Endodermal cell (in vitro differentiated cells): ENCODE measurements around the gene ANKUB1. TPM values are rescaled to one million over a fixed set of nuclear protein-coding genes. Genes with fewer than 3 reads are reported as not detected.
"Not testable (repeated sequence)": the region's sequence is repeated elsewhere in the genome, so short reads cannot be mapped to it uniquely, and the experiment has no call there.

Experiments used
- DNase-seq: peaks from one replicate; pipeline ENCODE4 v3.0.0-alpha.2; 2017
- H3K27ac ChIP-seq: 2 replicates; pipeline ENCODE4 v1.5.1; 2013; ENCODE audit warnings: mild to moderate bottlenecking, low read depth, low read length, moderate library complexity
- H3K27me3 ChIP-seq: 2 replicates; pipeline ENCODE4 v1.6.1; 2013; ENCODE audit warnings: mild to moderate bottlenecking, low read length, moderate library complexity; ENCODE audit not compliant: insufficient read depth, control insufficient read depth, poor library complexity, severe bottlenecking
- H3K36me3 ChIP-seq: 2 replicates; pipeline ENCODE4 v1.7.0; 2013; ENCODE audit warnings: mild to moderate bottlenecking, low read length, moderate library complexity; ENCODE audit not compliant: control insufficient read depth, insufficient read depth
- H3K4me1 ChIP-seq: one replicate; pipeline ENCODE4 v1.7.0; 2013; ENCODE audit warnings: low read length; ENCODE audit not compliant: control insufficient read depth, insufficient read depth
- H3K4me3 ChIP-seq: 2 replicates; pipeline ENCODE4 v1.5.1; 2013; ENCODE audit warnings: mild to moderate bottlenecking, low read length, moderate library complexity
- H3K9ac ChIP-seq: 2 replicates; pipeline ENCODE4 v1.6.1; 2013; ENCODE audit warnings: mild to moderate bottlenecking, low read length, moderate library complexity; ENCODE audit not compliant: poor library complexity, severe bottlenecking; ENCODE audit errors: extremely low read depth
- H3K9me3 ChIP-seq: 2 replicates; pipeline ENCODE4 v1.6.1; 2013; ENCODE audit warnings: mild to moderate bottlenecking, low read length, moderate library complexity; ENCODE audit not compliant: control insufficient read depth
- H3K27ac Mint-ChIP-seq: 2 replicates; pipeline ENCODE4 v1.8.0; 2020; ENCODE audit warnings: mixed read lengths
- H3K27me3 Mint-ChIP-seq: 2 replicates; pipeline ENCODE4 v1.8.0; 2021; ENCODE audit warnings: mild to moderate bottlenecking, mixed read lengths; ENCODE audit not compliant: insufficient read depth
- H3K36me3 Mint-ChIP-seq: 2 replicates; pipeline ENCODE4 v1.8.0; 2020; ENCODE audit warnings: low read depth, mixed read lengths
- H3K4me1 Mint-ChIP-seq: 2 replicates; pipeline ENCODE4 v1.8.0; 2020; ENCODE audit warnings: mixed read lengths
- H3K4me3 Mint-ChIP-seq: 2 replicates; pipeline ENCODE4 v1.8.0; 2020; ENCODE audit warnings: mild to moderate bottlenecking, moderate library complexity, mixed read lengths
- H3K9me3 Mint-ChIP-seq: 2 replicates; pipeline ENCODE4 v1.8.0; 2020; ENCODE audit warnings: mild to moderate bottlenecking, mixed read lengths
- CTCF ChIP-seq: fragments of 200-600 bp; sonication (generic); conservative IDR thresholded peaks from 2 replicates; pipeline ENCODE4 v1.5.0; 2021; ENCODE audit warnings: antibody characterized with exemption, mild to moderate bottlenecking
- WGBS, 2 experiments: methylation state at CpG; one replicate each; pipeline versions ENCODE4 v1.1.5 to v1.1.7; 2013; ENCODE audit warnings: missing lambda C conversion rate in 2 of 2, mixed read lengths in 1 of 2; ENCODE audit not compliant: insufficient coverage in 1 of 2, insufficient read length in 1 of 2; 5-methylcytosine and 5-hydroxymethylcytosine counted together
- long read RNA-seq, 4 experiments: library from polyadenylated mRNA in 2 of 4; library from RNA in 1 of 4; library from capped mRNA in 1 of 4; stranded (forward) in 3 of 4; unstranded in 1 of 4; transcript quantifications; one replicate each; pipeline ENCODE4 v2.0.0, GENCODE V29; 2020 to 2021; ENCODE audit warnings: inconsistent platforms in 1 of 4
- polyA plus RNA-seq, 2 experiments: library from polyadenylated mRNA; stranded (reverse); fragments of 50-300 nt; gene quantifications; one replicate each; pipeline ENCODE4 v1.2.3, GENCODE V29; 2013
- total RNA-seq, 2 donors: library from RNA; stranded (reverse); fragmentation: NEBNext Ultra II Directional in 1 of 2; extraction: Animal tissue kit (Norgen Biotek cat#: 25700) in 1 of 2; gene quantifications; 2 replicates in 1 of 2; 3 replicates in 1 of 2; pipeline ENCODE4 v1.2.1, GENCODE V29; 2021

ANKUB1 gene, protein sequence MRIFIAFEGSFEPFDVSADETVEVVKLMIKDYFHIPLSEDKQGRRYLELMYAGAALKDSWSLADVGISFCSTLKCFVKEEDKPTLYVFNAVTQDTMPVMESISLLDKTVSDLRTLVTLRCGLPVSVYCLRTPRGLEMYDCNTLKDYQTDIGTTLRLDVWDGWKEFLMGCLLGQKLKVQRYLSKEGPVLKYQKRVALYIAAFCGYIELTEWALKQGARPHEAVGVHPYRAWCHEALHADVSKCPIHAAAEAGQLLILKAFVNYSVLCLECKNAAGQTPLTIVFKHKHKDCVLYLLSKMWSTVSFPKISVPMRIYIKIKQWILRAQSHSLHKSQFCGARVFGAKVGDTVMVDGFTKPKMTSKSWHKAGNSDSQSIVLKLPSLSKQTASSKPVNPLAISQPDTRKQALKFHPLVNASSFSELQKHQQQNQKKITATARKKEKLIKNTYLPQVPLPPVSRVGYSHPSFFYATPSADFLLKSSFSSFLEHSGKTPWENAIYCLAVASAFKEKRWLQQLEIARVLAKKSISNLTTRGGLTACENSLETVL
- not detected for total RNA-seq
- not detected for polyA plus RNA-seq (2013, experiment 1 of 2)
- polyA plus RNA-seq (2013, experiment 2 of 2) = not detected
- long read RNA-seq, experiment 1 = 0 reads
- long read RNA-seq, experiment 2, partial matches to known transcripts = 0 of 1 reads
- long read RNA-seq, experiment 2, other reads (novel, unspliced or antisense) = 1 of 1 reads
- long read RNA-seq, experiment 3 = 0 reads
- long read RNA-seq, experiment 4, partial matches to known transcripts = 0 of 8 reads
- long read RNA-seq, experiment 4, other reads (novel, unspliced or antisense) = 8 of 8 reads

- Mint-ChIP-seq H3K4me1 (no peaks in the 10 kb centered on the region), H3K9me3 (no peaks in the 10 kb centered on the region), H3K27me3 (peaks cover 5% of the 10 kb centered on the region), H3K36me3 (no peaks in the 10 kb centered on the region), H3K4me3 (no peak within 1 kb of the TSS), H3K27ac (no peak within 1 kb of the TSS)
- no peak for TF ChIP-seq CTCF
- Histone ChIP-seq H3K36me3 (no peaks in the 10 kb centered on the region), H3K9ac (no peak within 1 kb of the TSS), H3K27me3 (no peaks in the 10 kb centered on the region), H3K4me1 (no peaks in the 10 kb centered on the region), H3K9me3 (no peaks in the 10 kb centered on the region), H3K4me3 (no peak within 1 kb of the TSS), H3K27ac (no peak within 1 kb of the TSS)
- no peak for DNase-seq
- WGBS, 2 experiments = 93 to 100% methylated on average over 1 to 4 of the region's 4 CpGs
Measured at GRCh38 chr3:149792452-149793270, at the start of gene ANKUB1. TSS of gene ANKUB1 (minus strand) at chr3:149792554. CDS start at chr3:149792366, 188 bp downstream.

DNA sequence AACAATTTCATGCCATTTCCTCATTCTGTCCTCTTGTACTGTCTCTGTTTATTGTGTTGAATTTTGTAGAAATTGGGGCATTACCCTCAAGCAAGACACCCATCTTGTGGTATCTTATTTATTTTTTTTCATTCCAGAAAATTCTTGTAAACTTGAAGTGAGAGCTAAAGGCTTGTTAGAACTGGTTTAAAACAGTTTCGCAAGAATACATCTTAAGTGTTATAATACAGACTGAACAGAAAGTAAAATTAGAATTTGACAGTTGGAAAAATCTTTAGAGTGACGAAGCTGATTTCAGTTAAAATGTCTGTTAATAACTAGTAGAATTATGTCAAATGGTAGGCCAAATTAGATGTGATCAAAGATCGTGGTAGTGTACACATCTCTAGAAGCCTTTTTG is 47.5 kb upstream of the ANKUB1 start:
- Histone ChIP-seq H3K27me3 (no peaks in the 10 kb centered on the region), H3K4me1 (no peaks in the 10 kb centered on the region), H3K36me3 (no peaks in the 10 kb centered on the region), H3K27ac (no peak overlapping the region), H3K9ac (no peak overlapping the region), H3K4me3 (no peak overlapping the region), H3K9me3 (peaks cover 30% of the 10 kb centered on the region)
- peaks cover 29% of the 10 kb centered on the region for H3K36me3 Mint-ChIP-seq
- H3K4me3 Mint-ChIP-seq = no peak overlapping the region
- H3K9me3 Mint-ChIP-seq = peaks cover 39% of the 10 kb centered on the region
- WGBS, 2 experiments = 74 to 81% methylated on average over 2 to 3 of the region's 3 CpGs
- no peak for DNase-seq
- H3K4me1 Mint-ChIP-seq = no peaks in the 10 kb centered on the region
- no peak for TF ChIP-seq CTCF
- H3K27ac Mint-ChIP-seq = no peak overlapping the region
- no peaks in the 10 kb centered on the region for H3K27me3 Mint-ChIP-seq

DNA sequence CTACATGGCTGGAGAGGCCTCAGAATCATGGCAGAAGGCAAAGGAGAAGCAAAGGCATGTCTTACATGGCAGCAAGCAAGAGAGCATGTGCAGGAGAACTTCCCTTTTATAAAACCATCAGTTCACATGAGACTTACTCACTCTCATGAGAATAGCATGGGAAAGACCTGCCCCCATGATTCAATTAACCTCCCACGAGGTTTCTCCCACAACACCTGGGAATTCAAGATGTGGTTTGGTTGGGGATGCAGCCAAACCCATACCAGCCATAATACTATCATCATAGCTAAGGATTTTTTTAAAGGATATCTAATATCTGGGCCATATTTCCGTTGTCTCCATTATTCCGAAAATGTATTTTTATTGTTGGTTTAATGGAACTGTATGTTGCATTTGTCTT is 47.1 kb upstream of the ANKUB1 start:
- Mint-ChIP-seq H3K36me3 (peaks cover 33% of the 10 kb centered on the region), H3K9me3 (peaks cover 44% of the 10 kb centered on the region)
- H3K27ac ChIP-seq, H3K4me3 ChIP-seq, H3K4me1 ChIP-seq, H3K36me3 ChIP-seq, DNase-seq, H3K9ac ChIP-seq, H3K27me3 ChIP-seq, H3K4me1 Mint-ChIP-seq, H3K27me3 Mint-ChIP-seq, H3K4me3 Mint-ChIP-seq, H3K27ac Mint-ChIP-seq: not testable (repeated sequence)
- H3K9me3 ChIP-seq = peaks cover 34% of the 10 kb centered on the region
- 75 to 100% methylated on average over 1 to 3 of the region's 3 CpGs for WGBS, 2 experiments

GRCh38 chr3:149838491-149838890 is 46.1 kb upstream of the ANKUB1 start:
- not testable (repeated sequence) for H3K27me3 ChIP-seq, DNase-seq, H3K4me1 Mint-ChIP-seq, H3K4me3 Mint-ChIP-seq, H3K27ac Mint-ChIP-seq, H3K9ac ChIP-seq, H3K36me3 ChIP-seq, H3K4me3 ChIP-seq, H3K4me1 ChIP-seq, H3K27ac ChIP-seq, H3K27me3 Mint-ChIP-seq
- Mint-ChIP-seq H3K36me3 (peaks cover 38% of the 10 kb centered on the region), H3K9me3 (peaks cover 52% of the 10 kb centered on the region)
- WGBS, 2 experiments = 87 to 100% methylated on average over 2 of the region's 3 CpGs
- H3K9me3 ChIP-seq = peaks cover 44% of the 10 kb centered on the region
